H1 (cell line): ENCODE measurements around the gene PRR16. TPM values are rescaled to one million over a fixed set of nuclear protein-coding genes. Genes with fewer than 3 reads are reported as not detected.

Experiments
- CTCF ChIA-PET: fragments of 300-600 bp; sonication (Branson Sonifier 250); formaldehyde crosslinking; loops from one replicate; lab custom pipeline; 2021; ENCODE audit not compliant: partially characterized antibody; lab: Charles Lee
- POLR2A ChIA-PET: fragments of 300-600 bp; sonication (Branson Sonifier 250); formaldehyde crosslinking; loops from one replicate; lab custom pipeline; 2021; ENCODE audit warnings: inconsistent platforms; ENCODE audit not compliant: partially characterized antibody; lab: Charles Lee
- DNase-seq, 2 experiments: peaks; one replicate each; pipeline versions ENCODE4 v3.0.0 to v3.0.0-alpha.2; 2010 to 2022; ENCODE audit warnings: low spot score in 2 of 2, low read depth in 1 of 2, mixed read lengths in 1 of 2
- FAIRE-seq: peaks from 2 replicates; lab custom pipeline; 2011; peaks lifted over from hg19 to GRCh38; lab: Jason Lieb, UNC
- H2AFZ ChIP-seq: 2 replicates; pipeline ENCODE4 v1.8.1; 2012; ENCODE audit warnings: low read length, inconsistent platforms
- H2AK5ac ChIP-seq: 2 replicates; pipeline ENCODE4 v1.6.1; 2013; ENCODE audit warnings: low read depth, low read length
- H2BK120ac ChIP-seq: replicated peaks from 2 replicates; pipeline ENCODE3; 2013; ENCODE audit warnings: low read depth, low read length, inconsistent platforms
- H2BK12ac ChIP-seq: 2 replicates; pipeline ENCODE4 v1.6.1; 2013; ENCODE audit warnings: low read depth, low read length
- H2BK15ac ChIP-seq: 2 replicates; pipeline ENCODE4 v1.6.1; 2013; ENCODE audit warnings: low read length
- H2BK20ac ChIP-seq: 2 replicates; pipeline ENCODE4 v1.6.1; 2013; ENCODE audit warnings: low read length
- H2BK5ac ChIP-seq: 2 replicates; pipeline ENCODE4 v1.6.1; 2013; ENCODE audit warnings: low read depth, low read length
- H3K14ac ChIP-seq: 2 replicates; pipeline ENCODE4 v1.6.1; 2013; ENCODE audit warnings: inconsistent platforms; ENCODE audit not compliant: insufficient read length
- H3K18ac ChIP-seq: 2 replicates; pipeline ENCODE4 v1.6.1; 2013; ENCODE audit warnings: low read length; ENCODE audit errors: extremely low read depth
- H3K23ac ChIP-seq: 2 replicates; pipeline ENCODE4 v1.6.1; 2013; ENCODE audit warnings: inconsistent platforms; ENCODE audit not compliant: insufficient read length
- H3K23me2 ChIP-seq: 2 replicates; pipeline ENCODE4 v1.6.1; 2013; ENCODE audit warnings: low read depth, low read length
- H3K27ac ChIP-seq: 2 replicates; pipeline ENCODE4 v1.6.1; 2011; ENCODE audit warnings: low read depth, low read length, inconsistent platforms
- H3K27me3 ChIP-seq, 4 experiments: replicated peaks in 1 of 4; 1 replicate in 1 of 4; 2 replicates in 3 of 4; pipeline versions ENCODE4 v1.6.1 to v1.8.1; 2011 to 2013; ENCODE audit warnings: low read length in 3 of 4, mild to moderate bottlenecking in 3 of 4, inconsistent platforms in 2 of 4, mixed read lengths in 2 of 4, moderate library complexity in 1 of 4; ENCODE audit not compliant: control insufficient read depth in 3 of 4, insufficient read depth in 3 of 4; ENCODE audit errors: extremely low read depth in 1 of 4
- H3K36me3 ChIP-seq, 4 experiments: 2 replicates each; pipeline versions ENCODE4 v1.6.1 to v1.8.1; 2011 to 2013; ENCODE audit warnings: mild to moderate bottlenecking in 4 of 4, low read length in 3 of 4, moderate library complexity in 2 of 4, control low read depth in 1 of 4, inconsistent platforms in 1 of 4; ENCODE audit not compliant: insufficient read depth in 4 of 4, control insufficient read depth in 2 of 4
- H3K4ac ChIP-seq: replicated peaks from 2 replicates; pipeline ENCODE3; 2013; ENCODE audit warnings: low read length, low read depth, mixed read lengths, inconsistent platforms; ENCODE audit not compliant: insufficient read length
- H3K4me1 ChIP-seq, 4 experiments: replicated peaks in 1 of 4; 1 replicate in 1 of 4; 2 replicates in 3 of 4; pipeline versions ENCODE4 v1.6.1 to v1.8.1; 2011 to 2013; ENCODE audit warnings: low read length in 3 of 4, inconsistent platforms in 2 of 4, mixed read lengths in 1 of 4; ENCODE audit not compliant: insufficient read depth in 4 of 4, control insufficient read depth in 3 of 4
- H3K4me2 ChIP-seq, 2 experiments: 2 replicates each; pipeline versions ENCODE4 v1.6.1 to v1.8.1; 2011 to 2013; ENCODE audit warnings: low read depth in 2 of 2, low read length in 2 of 2, control low read depth in 1 of 2, inconsistent platforms in 1 of 2, mild to moderate bottlenecking in 1 of 2; ENCODE audit not compliant: insufficient read depth in 1 of 2
- H3K4me3 ChIP-seq, 4 experiments: fragments of 200-600, 300-600 bp in 1 of 4; sonication (generic), shearing (Covaris generic), sonication (Bioruptor Twin) in 1 of 4; 2 replicates each; pipeline versions ENCODE4 v1.5.1 to v1.8.1; 2011 to 2016; ENCODE audit warnings: low read length in 4 of 4, low read depth in 3 of 4, control low read depth in 2 of 4, inconsistent platforms in 2 of 4, mild to moderate bottlenecking in 2 of 4, mixed read lengths in 1 of 4, moderate library complexity in 1 of 4; ENCODE audit not compliant: insufficient read depth in 2 of 4; ENCODE audit errors: extremely low read depth in 1 of 4
- H3K56ac ChIP-seq: replicated peaks from 2 replicates; pipeline ENCODE3; 2013; ENCODE audit warnings: low read depth, mild to moderate bottlenecking, mixed read lengths, low read length, inconsistent platforms; ENCODE audit not compliant: insufficient read length
- H3K79me1 ChIP-seq: 2 replicates; pipeline ENCODE4 v1.6.1; 2013; ENCODE audit warnings: low read depth, low read length, control low read depth
- H3K79me2 ChIP-seq, 2 experiments: 2 replicates each; pipeline versions ENCODE4 v1.6.1 to v1.8.1; 2012 to 2013; ENCODE audit warnings: low read length in 2 of 2, mild to moderate bottlenecking in 2 of 2, inconsistent platforms in 1 of 2; ENCODE audit not compliant: insufficient read depth in 2 of 2, control insufficient read depth in 1 of 2
- H3K9ac ChIP-seq, 4 experiments: replicated peaks in 1 of 4; 1 replicate in 1 of 4; 2 replicates in 3 of 4; pipeline versions ENCODE4 v1.6.1 to v1.8.1; 2011 to 2013; ENCODE audit warnings: low read depth in 3 of 4, low read length in 3 of 4, control low read depth in 2 of 4, mild to moderate bottlenecking in 2 of 4, moderate library complexity in 2 of 4, inconsistent platforms in 1 of 4; ENCODE audit errors: extremely low read depth in 1 of 4
- H3K9me3 ChIP-seq, 2 experiments: 2 replicates each; pipeline versions ENCODE4 v1.6.1 to v1.8.1; 2012 to 2013; ENCODE audit warnings: mild to moderate bottlenecking in 2 of 2, moderate library complexity in 2 of 2, control low read depth in 1 of 2, inconsistent platforms in 1 of 2, low read depth in 1 of 2, low read length in 1 of 2, mixed read lengths in 1 of 2; ENCODE audit not compliant: insufficient read depth in 2 of 2
- H4K20me1 ChIP-seq, 2 experiments: replicated peaks in 1 of 2; 2 replicates each; pipeline versions ENCODE3 to v1.8.1; 2011 to 2013; ENCODE audit warnings: inconsistent platforms in 2 of 2, low read length in 2 of 2, mild to moderate bottlenecking in 1 of 2; ENCODE audit not compliant: insufficient read depth in 2 of 2, control insufficient read depth in 1 of 2
- H4K5ac ChIP-seq: 2 replicates; pipeline ENCODE4 v1.6.1; 2013; ENCODE audit warnings: low read length, low read depth, mixed read lengths, inconsistent platforms; ENCODE audit not compliant: insufficient read length
- H4K8ac ChIP-seq: 2 replicates; pipeline ENCODE4 v1.8.0; 2013; ENCODE audit warnings: mild to moderate bottlenecking, moderate library complexity, low read length, inconsistent platforms; ENCODE audit not compliant: insufficient read depth; ENCODE audit errors: extremely low read depth
- H4K91ac ChIP-seq: replicated peaks from 2 replicates; pipeline ENCODE3; 2013; ENCODE audit warnings: low read length, mixed read lengths, inconsistent platforms; ENCODE audit not compliant: insufficient read length
- CHD1 ChIP-seq: IDR thresholded peaks from 2 replicates; pipeline ENCODE4 v1.6.1; 2012; ENCODE audit warnings: low read depth, low read length, improper control_type of control experiment
- GTF2F1 ChIP-seq: IDR thresholded peaks from 2 replicates; pipeline ENCODE4 v1.6.1; 2012; ENCODE audit warnings: low read depth, low read length, improper control_type of control experiment, borderline replicate concordance
- HDAC2 ChIP-seq, 2 experiments: fragments of 300-600 bp in 1 of 2; sonication (generic) in 1 of 2; IDR thresholded peaks; 2 replicates each; pipeline ENCODE4 v1.6.1; 2011 to 2012; ENCODE audit warnings: low read depth in 2 of 2, low read length in 2 of 2, mild to moderate bottlenecking in 2 of 2, moderate library complexity in 2 of 2, borderline replicate concordance in 1 of 2, inconsistent platforms in 1 of 2
- KDM5A ChIP-seq: fragments of 200-600 bp; IDR thresholded peaks from 2 replicates; pipeline ENCODE4 v1.7.1; 2012; ENCODE audit warnings: mild to moderate bottlenecking, low read length, inconsistent platforms, mixed read lengths
- PHF8 ChIP-seq: fragments of 200-600 bp; sonication (generic); conservative IDR thresholded peaks from 2 replicates; pipeline ENCODE4 v1.7.1; 2012; ENCODE audit warnings: low read depth, mild to moderate bottlenecking, inconsistent platforms, low read length, moderate library complexity
- RFX5 ChIP-seq: IDR thresholded peaks from 2 replicates; pipeline ENCODE4 v1.6.1; 2011; ENCODE audit warnings: low read depth, low read length, improper control_type of control experiment, borderline replicate concordance
- WGBS, 2 experiments: shearing (Covaris generic) in 1 of 2; methylation state at CpG; one replicate each; pipeline versions ENCODE4 v1.1.6 to v1.1.7; 2013 to 2015; ENCODE audit warnings: low lambda C conversion rate in 2 of 2, mixed read lengths in 2 of 2, inconsistent platforms in 1 of 2, low coverage in 1 of 2, missing lambda C conversion rate in 1 of 2; ENCODE audit not compliant: insufficient replicate concordance in 2 of 2, insufficient coverage in 1 of 2, insufficient read length in 1 of 2; ENCODE audit errors: extremely low coverage in 1 of 2, missing lambda C conversion rate in 1 of 2; 5-methylcytosine and 5-hydroxymethylcytosine counted together
- polyA plus RNA-seq, 7 experiments: library from polyadenylated mRNA; depleted of rRNA in 3 of 7; stranded (reverse) in 5 of 7; unstranded in 2 of 7; fragments of >200 nt in 5 of 7; fragments of 200-250 nt in 2 of 7; gene quantifications; 1 replicate in 5 of 7; 2 replicates in 1 of 7; 4 replicates in 1 of 7; pipeline versions ENCODE4 v1.2.1 to v1.2.3, GENCODE V29; 2011 to 2013; ENCODE audit warnings: missing spikeins in 2 of 7, mixed read lengths in 2 of 7
- total RNA-seq: library from RNA; stranded (reverse); fragmentation: NEBNext Ultra II Directional; extraction: Animal tissue kit (Norgen Biotek cat#: 25700); gene quantifications from 2 replicates; pipeline ENCODE4 v1.2.1, GENCODE V29; 2021
- TF ChIP-seq, protein P1 (sequence below): IDR thresholded peaks from 2 replicates; pipeline ENCODE4 v1.6.1; 2012; ENCODE audit warnings: inconsistent platforms
- TF ChIP-seq, protein P2 (sequence below), 3 experiments: IDR thresholded peaks; 1 replicate in 2 of 3; 2 replicates in 1 of 3; pipeline versions ENCODE4 v1.5.1 to v1.6.1; 2011; ENCODE audit warnings: low read length in 3 of 3, mild to moderate bottlenecking in 3 of 3, inconsistent platforms in 2 of 3, low read depth in 1 of 3, moderate library complexity in 1 of 3; ENCODE audit not compliant: insufficient read depth in 1 of 3; ENCODE audit errors: control extremely low read depth in 1 of 3

Gene PRR16
- total and polyA plus RNA-seq, 2 of the 8 experiments (the other 6 are each of a cell fraction or from before 2014, with no cell fraction given) = 0.73 to 1.6 TPM

DNA sequence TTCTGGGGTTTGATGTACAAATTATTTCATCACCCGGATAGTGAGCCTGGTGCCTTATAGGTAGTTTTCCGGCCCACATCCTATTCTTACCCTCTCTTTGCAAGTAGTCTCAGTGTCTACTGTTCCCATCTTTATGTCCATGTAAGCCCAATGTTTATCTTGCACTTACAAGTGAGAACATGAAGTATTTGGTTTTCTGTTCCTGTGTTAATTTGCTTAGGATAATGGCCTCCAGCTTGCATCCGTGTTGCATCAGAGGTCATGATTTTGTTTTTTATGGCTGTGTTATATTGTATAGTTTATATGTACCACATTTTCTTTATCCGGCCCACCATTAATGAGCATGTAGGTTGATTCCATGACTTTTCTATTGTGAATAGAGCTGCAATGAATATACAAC is 136.5 kb downstream of the PRR16 start:
- H2BK120ac ChIP-seq = no peak overlapping the region
- H3K27ac ChIP-seq = no peak overlapping the region
- H2BK20ac ChIP-seq = no peak overlapping the region
- ChIA-PET CTCF (no interaction called here), POLR2A (no interaction called here)
- no peak overlapping the region for H2AK5ac ChIP-seq
- H3K4ac ChIP-seq = no peak overlapping the region
- H2AFZ ChIP-seq = no peak overlapping the region
- no peak overlapping the region for H2BK12ac ChIP-seq
- TF ChIP-seq GTF2F1 = no peak
- TF ChIP-seq KDM5A = no peak
- no peak for TF ChIP-seq RFX5
- TF ChIP-seq CHD1 = no peak
- no peak for TF ChIP-seq PHF8
- no peak for TF ChIP-seq HDAC2 (IDR thresholded peaks at IDR 0.05; ENCODE audit: borderline replicate concordance in 1 of 2, low read depth in 2 of 2, low read length in 2 of 2)
- TF ChIP-seq, protein P1, sequence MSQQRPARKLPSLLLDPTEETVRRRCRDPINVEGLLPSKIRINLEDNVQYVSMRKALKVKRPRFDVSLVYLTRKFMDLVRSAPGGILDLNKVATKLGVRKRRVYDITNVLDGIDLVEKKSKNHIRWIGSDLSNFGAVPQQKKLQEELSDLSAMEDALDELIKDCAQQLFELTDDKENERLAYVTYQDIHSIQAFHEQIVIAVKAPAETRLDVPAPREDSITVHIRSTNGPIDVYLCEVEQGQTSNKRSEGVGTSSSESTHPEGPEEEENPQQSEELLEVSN = no peak
- TF ChIP-seq, protein P2, sequence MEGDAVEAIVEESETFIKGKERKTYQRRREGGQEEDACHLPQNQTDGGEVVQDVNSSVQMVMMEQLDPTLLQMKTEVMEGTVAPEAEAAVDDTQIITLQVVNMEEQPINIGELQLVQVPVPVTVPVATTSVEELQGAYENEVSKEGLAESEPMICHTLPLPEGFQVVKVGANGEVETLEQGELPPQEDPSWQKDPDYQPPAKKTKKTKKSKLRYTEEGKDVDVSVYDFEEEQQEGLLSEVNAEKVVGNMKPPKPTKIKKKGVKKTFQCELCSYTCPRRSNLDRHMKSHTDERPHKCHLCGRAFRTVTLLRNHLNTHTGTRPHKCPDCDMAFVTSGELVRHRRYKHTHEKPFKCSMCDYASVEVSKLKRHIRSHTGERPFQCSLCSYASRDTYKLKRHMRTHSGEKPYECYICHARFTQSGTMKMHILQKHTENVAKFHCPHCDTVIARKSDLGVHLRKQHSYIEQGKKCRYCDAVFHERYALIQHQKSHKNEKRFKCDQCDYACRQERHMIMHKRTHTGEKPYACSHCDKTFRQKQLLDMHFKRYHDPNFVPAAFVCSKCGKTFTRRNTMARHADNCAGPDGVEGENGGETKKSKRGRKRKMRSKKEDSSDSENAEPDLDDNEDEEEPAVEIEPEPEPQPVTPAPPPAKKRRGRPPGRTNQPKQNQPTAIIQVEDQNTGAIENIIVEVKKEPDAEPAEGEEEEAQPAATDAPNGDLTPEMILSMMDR (IDR thresholded peaks at IDR 0.05; ENCODE audit: control extremely low read depth in 1 of 3, insufficient read depth in 1 of 3, low read depth in 1 of 3, low read length in 3 of 3) = no peak
- no peak overlapping the region for H3K56ac ChIP-seq
- peaks cover 0 to 1% (median 0%) of the 10 kb centered on the region in 4 experiments; a peak in 1 of 7 replicates for H3K27me3 ChIP-seq
- 93% methylated on average over 4 of the region's 4 CpGs; no CpG with 5 or more reads in 1 of the 2 experiments for WGBS, 2 experiments
- H3K4me2 ChIP-seq = no peak overlapping the region
- no peak overlapping the region for H3K4me3 ChIP-seq
- H3K79me2 ChIP-seq = no peaks in the 10 kb centered on the region
- H4K91ac ChIP-seq = no peak overlapping the region
- no peaks in the 10 kb centered on the region for H4K20me1 ChIP-seq
- no peak overlapping the region for H2BK15ac ChIP-seq
- peaks cover 0 to 1% (median 0%) of the 10 kb centered on the region in 4 experiments; a peak in 1 of 7 replicates for H3K4me1 ChIP-seq
- no peak overlapping the region for H3K23ac ChIP-seq
- no peak overlapping the region for H3K14ac ChIP-seq
- no peaks in the 10 kb centered on the region for H3K36me3 ChIP-seq
- no peaks in the 10 kb centered on the region for H3K9me3 ChIP-seq
- H2BK5ac ChIP-seq = no peak overlapping the region
- no peak overlapping the region for H3K18ac ChIP-seq
- no peak overlapping the region for H4K5ac ChIP-seq
- H4K8ac ChIP-seq = no peak overlapping the region
- DNase-seq (no peak), FAIRE-seq (no peak)
- no peaks in the 10 kb centered on the region for H3K23me2 ChIP-seq
- no peaks in the 10 kb centered on the region for H3K79me1 ChIP-seq
- H3K9ac ChIP-seq = no peak overlapping the region
